ENCODE measurements around the gene DACT2. TPM values are rescaled to one million over a fixed set of nuclear protein-coding genes. Genes with fewer than 3 reads are reported as not detected.

The DACT2 gene
- total RNA-seq, 1 experiment from 2014 or later, result not detected

- Histone ChIP-seq H3K4me1 (ENCODE audit: control insufficient read depth in 1 of 2, insufficient read depth in 2 of 2, low read length in 2 of 2) (no peaks in the 10 kb centered on the region), H3K9ac (ENCODE audit: low read length) (no peak overlapping the region), H3K9me3 (ENCODE audit: control insufficient read depth in 1 of 2, insufficient read depth in 1 of 2, low read depth in 1 of 2, low read length in 2 of 2) (no peaks in the 10 kb centered on the region), H3K4me2 (ENCODE audit: low read length) (no peak overlapping the region), H3K4me3 (replicated peaks in 1 of 2; ENCODE audit: low read depth in 1 of 2, low read length in 2 of 2) (no peak overlapping the region), H2AFZ (ENCODE audit: low read depth, low read length, poor library complexity, severe bottlenecking) (no peak overlapping the region), H3K79me2 (ENCODE audit: insufficient read depth, low read length) (no peaks in the 10 kb centered on the region), H3K27me3 (ENCODE audit: insufficient read depth, low read length) (no peaks in the 10 kb centered on the region), H3K36me3 (ENCODE audit: control insufficient read depth in 1 of 2, insufficient read depth in 2 of 2, low read length in 2 of 2) (no peaks in the 10 kb centered on the region), H4K20me1 (ENCODE audit: insufficient read depth) (no peaks in the 10 kb centered on the region), H3K9me2 (ENCODE audit: insufficient read depth) (no peaks in the 10 kb centered on the region), H3K27ac (ENCODE audit: low read depth, low read length) (no peak overlapping the region)
- no peak for ATAC-seq
- ChIA-PET RAD21 (ENCODE audit: low non-redundant PET in 1 of 2, low total read pairs in 2 of 2, uncharacterized antibody in 2 of 2, unreplicated experiment in 2 of 2) (no interaction called here), CTCF (interaction anchor here (1.2 kb wide), 1 partner anchor 8 kb away, joined by 3 read pairs; no protein-coding TSS in a partner anchor), POLR2A (no interaction called here)
- no peak for DNase-seq (ENCODE audit: low read depth, low spot score)
- BruUV-seq (replicated peaks), result no TSS peak
- intact Hi-C loops (cut with micrococcal nuclease), result no loop called here
- TF ChIP-seq ZNF274 (IDR thresholded peaks at IDR 0.05; ENCODE audit: low read depth, low read length) (no peak), YY1 (IDR thresholded peaks at IDR 0.05; ENCODE audit: extremely low read depth, insufficient replicate concordance, low read depth, low read length) (no peak)
Observed at GRCh38 chr6:168361766-168362165, 42.2 kb upstream of the DACT2 start.

- no TSS peak for BruUV-seq (replicated peaks)
- Histone ChIP-seq H3K4me3 (replicated peaks in 1 of 2; ENCODE audit: low read depth in 1 of 2, low read length in 2 of 2) (no peak overlapping the region), H4K20me1 (ENCODE audit: insufficient read depth) (no peaks in the 10 kb centered on the region), H3K4me2 (ENCODE audit: low read length) (no peak overlapping the region), H3K9me2 (ENCODE audit: insufficient read depth) (no peaks in the 10 kb centered on the region), H3K27ac (ENCODE audit: low read depth, low read length) (no peak overlapping the region), H3K4me1 (ENCODE audit: control insufficient read depth in 1 of 2, insufficient read depth in 2 of 2, low read length in 2 of 2) (no peaks in the 10 kb centered on the region; a peak in 1 of 4 replicates), H3K79me2 (ENCODE audit: insufficient read depth, low read length) (no peaks in the 10 kb centered on the region), H3K36me3 (ENCODE audit: control insufficient read depth in 1 of 2, insufficient read depth in 2 of 2, low read length in 2 of 2) (no peaks in the 10 kb centered on the region), H3K9me3 (ENCODE audit: control insufficient read depth in 1 of 2, insufficient read depth in 1 of 2, low read depth in 1 of 2, low read length in 2 of 2) (no peaks in the 10 kb centered on the region), H2AFZ (ENCODE audit: low read depth, low read length, poor library complexity, severe bottlenecking) (no peak overlapping the region), H3K9ac (ENCODE audit: low read length) (no peak overlapping the region), H3K27me3 (ENCODE audit: insufficient read depth, low read length) (no peaks in the 10 kb centered on the region)
- TF ChIP-seq JUND (IDR thresholded peaks at IDR 0.05) (no peak), MAX (IDR thresholded peaks at IDR 0.05) (no peak), SIN3A (IDR thresholded peaks at IDR 0.05; ENCODE audit: low read depth) (no peak), TCF7L2 (IDR thresholded peaks at IDR 0.05; ENCODE audit: borderline replicate concordance, extremely low read depth, insufficient read depth, insufficient read length) (no peak), EGR1 (IDR thresholded peaks at IDR 0.05; ENCODE audit: low read depth) (no peak)
- no peak for DNase-seq (ENCODE audit: low read depth, low spot score)
- ATAC-seq, result no peak
- POLR2A ChIA-PET, result no interaction called here
- intact Hi-C loops (cut with micrococcal nuclease), result loop anchor here (5.0 kb wide), 1 partner anchor 452 kb away; no protein-coding TSS in a partner anchor
- RAD21 ChIA-PET (ENCODE audit: low non-redundant PET in 1 of 2, low total read pairs in 2 of 2, uncharacterized antibody in 2 of 2, unreplicated experiment in 2 of 2), result no interaction called here
- CTCF ChIA-PET, result no interaction called here
Observed at GRCh38 chr6:168359794-168360193, 40.2 kb upstream of the DACT2 start.

Measured in HCT116 (cell line).